ENCODE results near the gene RAB9A. TPM values are rescaled to one million over a fixed set of nuclear protein-coding genes. Genes with fewer than 3 reads are reported as not detected.

Gene RAB9A
- total and polyA plus RNA-seq, 2 of the 8 experiments (the other 6 are each of a cell fraction or from before 2014, with no cell fraction given): 21.8 to 34.0 TPM

- no peak overlapping the region for H3K23ac ChIP-seq (ENCODE audit: insufficient read length)
- no peak for DNase-seq (ENCODE audit: low read depth in 1 of 2, low spot score in 2 of 2)
- H3K56ac ChIP-seq (replicated peaks; ENCODE audit: insufficient read length, low read depth, low read length): no peak overlapping the region
- H3K4me2 ChIP-seq (ENCODE audit: insufficient read depth in 1 of 2, low read depth in 2 of 2, low read length in 2 of 2): no peak overlapping the region; a peak in 1 of 4 replicates
- H3K36me3 ChIP-seq (ENCODE audit: control insufficient read depth in 2 of 4, insufficient read depth in 4 of 4, low read length in 3 of 4): peaks cover 0 to 17% (median under 1%) of the 10 kb centered on the region in 4 experiments; a peak in 2 of 8 replicates
- 89% methylated on average over 7 of the region's 7 CpGs; no CpG with 5 or more reads in 1 of the 2 experiments for WGBS, 2 experiments (ENCODE audit: extremely low coverage in 1 of 2, insufficient coverage in 1 of 2, insufficient read length in 1 of 2, insufficient replicate concordance in 2 of 2, low coverage in 1 of 2, low lambda C conversion rate in 2 of 2, missing lambda C conversion rate in 1 of 2)
- H3K4me1 ChIP-seq (replicated peaks in 1 of 4; ENCODE audit: control insufficient read depth in 3 of 4, insufficient read depth in 4 of 4, low read length in 3 of 4): no peaks in the 10 kb centered on the region
- no peak overlapping the region for H3K9ac ChIP-seq (replicated peaks in 1 of 4; ENCODE audit: extremely low read depth in 1 of 4, low read depth in 3 of 4, low read length in 3 of 4)
- ChIA-PET POLR2A (ENCODE audit: partially characterized antibody) (interaction anchor here (0.6 kb wide), 1 partner anchor 171 kb away, joined by 3 read pairs; no protein-coding TSS in a partner anchor), CTCF (ENCODE audit: partially characterized antibody) (interaction anchor here (1.2 kb wide), 1 partner anchor 16 kb away, joined by 3 read pairs; no protein-coding TSS in a partner anchor)
- H2BK20ac ChIP-seq (ENCODE audit: low read length): no peak overlapping the region
- no peak overlapping the region for H4K5ac ChIP-seq (ENCODE audit: insufficient read length, low read depth, low read length)
- no peaks in the 10 kb centered on the region for H4K20me1 ChIP-seq (replicated peaks in 1 of 2; ENCODE audit: control insufficient read depth in 1 of 2, insufficient read depth in 2 of 2, low read length in 2 of 2)
- H3K14ac ChIP-seq (ENCODE audit: insufficient read length): no peak overlapping the region
- no peak overlapping the region for H2BK120ac ChIP-seq (replicated peaks; ENCODE audit: low read depth, low read length)
- no peaks in the 10 kb centered on the region for H3K27me3 ChIP-seq (replicated peaks in 1 of 4; ENCODE audit: control insufficient read depth in 3 of 4, extremely low read depth in 1 of 4, insufficient read depth in 3 of 4, low read length in 3 of 4)
- no peak overlapping the region for H4K91ac ChIP-seq (replicated peaks; ENCODE audit: insufficient read length, low read length)
- no peaks in the 10 kb centered on the region for H3K23me2 ChIP-seq (ENCODE audit: low read depth, low read length)
- no peak overlapping the region for H3K27ac ChIP-seq (ENCODE audit: low read depth, low read length)
- no peak overlapping the region for H2BK12ac ChIP-seq (ENCODE audit: low read depth, low read length)
- H3K9me3 ChIP-seq (ENCODE audit: insufficient read depth in 2 of 2, low read depth in 1 of 2, low read length in 1 of 2): no peaks in the 10 kb centered on the region
- H3K18ac ChIP-seq (ENCODE audit: extremely low read depth, low read length): no peak overlapping the region
- no peak overlapping the region for H2AFZ ChIP-seq (ENCODE audit: low read length)
- H2BK15ac ChIP-seq (ENCODE audit: low read length): no peak overlapping the region
- 0 out of 2 replicates have a peak, but pooled peaks cover 3% of the 10 kb centered on the region for H3K79me1 ChIP-seq (ENCODE audit: low read depth, low read length)
- no peak overlapping the region for H3K4ac ChIP-seq (replicated peaks; ENCODE audit: insufficient read length, low read depth, low read length)
- no peak for FAIRE-seq
- no peak overlapping the region for H3K4me3 ChIP-seq (ENCODE audit: extremely low read depth in 1 of 4, insufficient read depth in 2 of 4, low read depth in 3 of 4, low read length in 4 of 4)
- H3K79me2 ChIP-seq (ENCODE audit: control insufficient read depth in 1 of 2, insufficient read depth in 2 of 2, low read length in 2 of 2): peaks cover 0 to 42% of the 10 kb centered on the region in 2 experiments; a peak in 3 of 4 replicates
- no peak overlapping the region for H2BK5ac ChIP-seq (ENCODE audit: low read depth, low read length)
- H2AK5ac ChIP-seq (ENCODE audit: low read depth, low read length): no peak overlapping the region
- H4K8ac ChIP-seq (ENCODE audit: extremely low read depth, insufficient read depth, low read length): no peak overlapping the region
- no peak for TF ChIP-seq SP1 (IDR thresholded peaks at IDR 0.05; ENCODE audit: low read depth, low read length)
- no peak for TF ChIP-seq NRF1 (IDR thresholded peaks at IDR 0.05; ENCODE audit: low read depth, low read length)
- no peak for TF ChIP-seq EZH2 (IDR thresholded peaks at IDR 0.05; ENCODE audit: low read depth, low read length, severe bottlenecking)
- TF ChIP-seq KDM1A (IDR thresholded peaks at IDR 0.05; ENCODE audit: borderline replicate concordance, low read length): no peak
- TF ChIP-seq KDM4A (IDR thresholded peaks at IDR 0.05; ENCODE audit: low read depth, low read length, severe bottlenecking): no peak
- TF ChIP-seq CHD2 (IDR thresholded peaks at IDR 0.05; ENCODE audit: low read length): no peak
- TF ChIP-seq YY1 (IDR thresholded peaks at IDR 0.05; ENCODE audit: low read depth, low read length): no peak
- no peak for TF ChIP-seq RFX5 (IDR thresholded peaks at IDR 0.05; ENCODE audit: borderline replicate concordance, low read depth, low read length)
- TF ChIP-seq TAF1 (IDR thresholded peaks at IDR 0.05; ENCODE audit: low read depth, low read length): no peak
- no peak for TF ChIP-seq ATF3 (IDR thresholded peaks at IDR 0.05; ENCODE audit: insufficient read depth, low read depth, low read length)
- no peak for TF ChIP-seq JUN (IDR thresholded peaks at IDR 0.05; ENCODE audit: low read depth, low read length)
- TF ChIP-seq SP2 (IDR thresholded peaks at IDR 0.05; ENCODE audit: low read length): no peak
- TF ChIP-seq CBX5 (IDR thresholded peaks at IDR 0.05; ENCODE audit: low read depth, low read length): no peak
Observed at GRCh38 chrX:13732246-13733067, 43.5 kb downstream of the RAB9A start.

Measured in H1 (cell line).